Stimulated activated CD4-positive, alpha-beta T cell treated with anti-CD3 and anti-CD28 coated beads, Interleukin-4, amount 100 ng/mL, for 1 hour (primary cell): ENCODE measurements around the gene PTPRT.
"Not testable (repeated sequence)": the region's sequence is repeated elsewhere in the genome, so short reads cannot be mapped to it uniquely, and the experiment has no call there.

Experiments used
- DNase-seq: peaks from one replicate; pipeline ENCODE4 v3.0.0-alpha.2; 2020

The PTPRT gene

GRCh38 chr20:43186312-43186711, 3.4 kb downstream of the PTPRT start:
- DNase-seq = no peak

- no peak for DNase-seq
Measured at GRCh38 chr20:43185901-43186300, 3.8 kb downstream of the PTPRT start.

GRCh38 chr20:43183536-43184070, 6.1 kb downstream of the PTPRT start:
- no peak for DNase-seq

- no peak for DNase-seq
Measured at GRCh38 chr20:43178080-43178479, 11.6 kb downstream of the PTPRT start.

GRCh38 chr20:43176726-43177125, 13.0 kb downstream of the PTPRT start:
- DNase-seq = no peak

GRCh38 chr20:43171930-43172329, 17.8 kb downstream of the PTPRT start:
- DNase-seq = no peak

GRCh38 chr20:43170771-43171170, 18.9 kb downstream of the PTPRT start:
- DNase-seq = no peak

- no peak for DNase-seq
Measured at GRCh38 chr20:43167615-43168014, 22.1 kb downstream of the PTPRT start.

GRCh38 chr20:43167021-43167420, 22.7 kb downstream of the PTPRT start:
- no peak for DNase-seq

- DNase-seq = no peak
Measured at GRCh38 chr20:43165611-43166010, 24.1 kb downstream of the PTPRT start.

- DNase-seq = not testable (repeated sequence)
Measured at GRCh38 chr20:43164736-43165135, 25.0 kb downstream of the PTPRT start.

GRCh38 chr20:43161716-43162115, 28.0 kb downstream of the PTPRT start:
- no peak for DNase-seq

GRCh38 chr20:43160941-43161340, 28.8 kb downstream of the PTPRT start:
- no peak for DNase-seq

- no peak for DNase-seq
Measured at GRCh38 chr20:43159994-43160393, 29.7 kb downstream of the PTPRT start.

- no peak for DNase-seq
Measured at GRCh38 chr20:43155366-43156100, 34.2 kb downstream of the PTPRT start.

GRCh38 chr20:43151901-43152300, 37.8 kb downstream of the PTPRT start:
- no peak for DNase-seq

- no peak for DNase-seq
Measured at GRCh38 chr20:43151256-43151655, 38.5 kb downstream of the PTPRT start.

GRCh38 chr20:43140726-43141125, 49.0 kb downstream of the PTPRT start:
- DNase-seq = no peak

GRCh38 chr20:43138061-43138770, 51.5 kb downstream of the PTPRT start:
- no peak for DNase-seq

- no peak for DNase-seq
Measured at GRCh38 chr20:43137160-43137559, 52.5 kb downstream of the PTPRT start.

- DNase-seq = no peak
Measured at GRCh38 chr20:43124241-43124640, 65.5 kb downstream of the PTPRT start.

GRCh38 chr20:43123180-43123579, 66.5 kb downstream of the PTPRT start:
- no peak for DNase-seq

- no peak for DNase-seq
Measured at GRCh38 chr20:43119720-43120119, 70.0 kb downstream of the PTPRT start.

- no peak for DNase-seq
Measured at GRCh38 chr20:43102394-43102793, 87.3 kb downstream of the PTPRT start.

GRCh38 chr20:43096931-43097260, 92.8 kb downstream of the PTPRT start:
- DNase-seq = no peak
